Stimulated activated naive CD4-positive, alpha-beta T cell treated with Interleukin-2 at 50 U/mL for 16 hours (primary cell): ENCODE data around the gene CYLD.

Source experiments
- DNase-seq: peaks from one replicate; lab custom pipeline; 2025; lab: John Stamatoyannopoulos, UW

The CYLD gene

DNA sequence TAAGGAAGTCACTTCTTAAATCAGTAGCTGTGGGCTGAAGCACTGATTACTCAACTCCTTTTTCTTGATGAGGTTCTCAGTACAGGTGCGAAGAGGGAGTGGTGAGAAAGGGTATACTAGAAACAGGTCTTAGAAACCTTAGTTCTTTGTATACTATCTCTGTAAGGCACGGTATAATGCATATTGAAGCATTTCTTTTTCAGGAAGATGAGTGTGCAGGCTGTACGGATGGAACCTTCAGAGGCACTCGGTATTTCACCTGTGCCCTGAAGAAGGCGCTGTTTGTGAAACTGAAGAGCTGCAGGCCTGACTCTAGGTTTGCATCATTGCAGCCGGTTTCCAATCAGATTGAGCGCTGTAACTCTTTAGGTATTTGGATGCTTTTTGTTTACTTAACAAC lies 39.2 kb downstream of the CYLD start:
- DNase-seq: no peak

DNA sequence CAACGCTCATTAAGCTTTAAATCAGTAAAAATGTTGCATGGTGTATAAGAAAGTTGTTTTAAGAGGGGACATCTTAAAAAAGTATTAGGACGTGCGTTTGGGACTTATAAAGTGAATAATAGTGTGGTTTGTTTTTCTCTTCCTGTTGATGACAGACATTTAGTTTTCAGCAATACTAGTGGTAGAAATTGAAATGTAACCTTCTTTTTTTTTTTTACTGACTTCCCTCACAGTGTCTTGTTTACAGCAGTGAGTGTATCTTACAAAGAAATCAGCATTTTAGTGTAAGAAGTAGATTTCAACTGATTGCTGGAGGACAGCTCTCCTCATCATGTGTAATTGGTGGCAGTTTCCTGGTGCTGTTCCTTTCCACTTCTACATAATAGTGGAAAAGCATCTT lies 39.6 kb downstream of the CYLD start:
- DNase-seq: no peak

DNA sequence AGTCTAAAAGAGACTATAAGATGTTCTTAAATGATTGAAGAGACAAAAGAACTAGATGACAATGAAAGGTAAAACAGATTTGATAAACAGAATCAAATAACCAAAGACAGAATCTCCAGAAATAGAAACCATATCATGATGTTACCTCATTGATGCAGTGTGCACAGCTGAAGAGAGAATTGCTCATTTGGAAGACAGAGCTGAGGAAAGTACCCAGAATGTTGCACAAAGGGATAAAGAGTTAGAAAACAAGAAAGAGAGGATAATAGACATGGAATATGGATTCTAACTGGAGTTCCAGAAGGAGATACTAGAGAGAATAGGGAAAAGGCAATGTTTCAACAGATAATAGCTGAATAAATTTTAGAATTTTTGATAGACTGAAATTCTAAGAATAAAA lies 47.9 kb downstream of the CYLD start:
- no peak for DNase-seq

DNA sequence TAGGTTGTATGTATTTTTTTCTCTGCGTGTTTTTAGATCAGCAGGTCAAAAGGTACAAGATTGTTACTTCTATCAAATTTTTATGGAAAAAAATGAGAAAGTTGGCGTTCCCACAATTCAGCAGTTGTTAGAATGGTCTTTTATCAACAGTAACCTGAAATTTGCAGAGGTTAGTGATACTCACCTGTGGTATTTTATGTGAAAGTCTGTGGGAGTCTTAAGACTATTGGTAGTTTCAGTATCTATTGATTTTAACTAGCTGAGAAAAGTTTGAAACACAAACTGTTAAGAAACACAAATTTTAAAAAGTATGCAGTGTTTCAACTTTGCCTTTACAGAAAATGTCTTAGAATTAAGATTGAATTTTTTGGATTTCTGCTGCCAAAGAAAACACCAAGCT lies 49.6 kb downstream of the CYLD start:
- DNase-seq: no peak

DNA sequence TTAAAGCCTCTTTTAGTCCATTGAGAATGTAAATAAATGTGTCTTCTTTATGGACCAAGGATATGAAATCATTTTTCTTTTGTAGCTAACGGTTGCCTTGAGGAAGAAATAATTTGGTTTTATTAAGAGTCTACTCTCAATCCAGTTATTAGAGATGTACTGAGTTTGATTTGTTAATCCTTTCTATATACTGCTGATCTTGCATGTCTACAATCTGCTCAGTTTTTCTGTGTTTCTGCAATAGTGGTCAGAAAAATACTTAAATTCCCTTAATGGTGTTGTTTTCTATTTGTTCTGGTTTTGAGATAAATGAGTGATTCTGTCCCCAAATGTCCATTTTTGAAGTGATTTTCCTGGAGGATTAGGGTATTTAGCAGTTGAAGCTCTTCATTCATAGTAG lies 54.9 kb downstream of the CYLD start:
- no peak for DNase-seq

DNA sequence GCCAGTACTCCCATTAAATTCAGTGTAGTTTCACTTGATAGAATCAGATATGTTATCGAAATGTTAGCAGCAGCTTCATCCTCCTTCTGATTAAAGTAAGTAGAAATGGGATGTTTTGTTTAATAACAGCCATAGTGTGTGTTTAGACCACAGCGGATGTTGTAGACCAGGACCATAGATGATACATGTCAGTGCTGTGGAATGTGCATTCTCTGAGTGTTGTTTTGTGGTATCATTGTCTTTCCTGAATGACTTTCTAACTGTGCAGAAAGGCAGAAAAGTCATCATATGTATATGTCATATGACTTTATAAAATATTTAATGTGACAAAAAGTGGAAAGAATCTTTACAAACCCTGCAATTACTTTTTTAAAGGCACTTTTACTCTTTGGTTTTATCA lies 55.6 kb downstream of the CYLD start:
- no peak for DNase-seq

DNA sequence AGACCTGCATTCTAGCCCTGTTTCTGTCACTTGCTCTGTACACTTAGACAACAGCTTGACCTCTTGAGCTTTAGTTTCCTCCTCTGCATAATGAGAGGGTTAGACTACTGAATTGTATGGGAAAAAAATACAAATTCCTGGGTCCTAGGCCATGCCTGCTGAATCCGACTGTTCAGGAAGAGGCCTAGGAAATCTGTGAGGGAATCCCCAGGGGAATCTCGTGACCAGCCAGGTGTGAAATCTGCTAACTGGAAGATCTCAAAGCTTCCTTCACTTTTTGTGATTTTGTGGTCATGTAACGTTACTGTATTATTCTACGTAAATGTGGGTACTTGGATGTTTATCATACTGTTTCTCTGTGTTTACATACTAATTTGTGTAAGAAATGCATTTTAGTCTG lies 58.2 kb downstream of the CYLD start:
- DNase-seq: no peak

DNA sequence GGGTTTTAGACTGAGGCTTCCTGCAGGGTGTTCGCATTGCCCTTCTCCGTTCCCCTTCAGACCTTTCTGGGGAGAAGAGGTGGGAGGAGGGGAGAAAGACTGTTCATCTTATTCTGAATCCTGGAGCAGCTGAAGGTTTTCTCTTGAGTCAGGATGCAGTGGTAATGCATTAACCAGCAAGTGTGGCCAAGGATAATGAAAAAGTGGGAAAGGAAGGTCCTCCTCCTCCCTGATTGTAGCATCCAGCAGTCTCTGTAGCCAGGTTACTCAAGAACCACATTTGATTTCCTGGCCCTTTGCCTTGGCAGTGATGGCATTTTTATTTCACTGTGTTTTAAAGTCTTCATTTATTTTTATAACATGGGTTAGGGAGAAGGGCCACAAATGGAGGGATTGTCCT lies 59.1 kb downstream of the CYLD start:
- DNase-seq: no peak

DNA sequence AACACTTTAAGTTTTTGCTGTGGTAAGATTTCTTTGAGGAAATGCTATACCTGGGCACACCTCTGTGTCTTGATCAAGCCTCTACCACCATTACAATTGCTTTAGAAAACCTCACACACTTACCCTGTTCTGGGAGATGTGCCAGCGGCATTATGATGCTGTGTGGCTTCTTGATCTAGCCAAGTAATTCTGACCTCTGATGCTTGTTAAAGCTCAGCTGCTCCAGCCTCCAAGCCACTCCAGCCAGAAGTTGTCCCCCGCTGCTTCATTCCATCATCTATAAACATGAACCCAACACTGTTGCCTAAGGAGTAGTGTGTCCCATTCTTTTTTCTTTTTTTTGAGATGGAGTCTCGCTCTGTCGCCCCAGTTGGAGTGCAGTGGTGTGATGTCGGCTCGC lies 60.1 kb downstream of the CYLD start:
- no peak for DNase-seq

DNA sequence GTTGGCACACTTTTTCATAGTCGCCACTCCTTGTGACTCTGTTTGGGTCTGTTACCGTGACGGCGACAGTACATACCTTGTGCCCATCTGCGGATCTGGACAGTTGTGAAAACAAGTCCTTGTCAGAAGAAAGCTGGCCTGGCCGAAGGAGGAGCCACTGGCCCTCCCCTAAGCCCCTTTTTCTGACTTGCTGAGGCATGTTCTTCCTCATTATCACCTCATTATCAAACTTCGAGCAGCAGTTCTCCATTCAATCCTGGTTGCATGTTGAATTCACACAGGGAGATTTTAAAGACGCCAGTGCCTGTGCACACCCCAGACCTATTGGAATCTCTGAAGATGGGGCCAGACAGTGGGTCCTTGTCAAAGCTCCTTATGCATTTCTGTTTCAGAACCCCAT lies 61.1 kb downstream of the CYLD start:
- DNase-seq: no peak

DNA sequence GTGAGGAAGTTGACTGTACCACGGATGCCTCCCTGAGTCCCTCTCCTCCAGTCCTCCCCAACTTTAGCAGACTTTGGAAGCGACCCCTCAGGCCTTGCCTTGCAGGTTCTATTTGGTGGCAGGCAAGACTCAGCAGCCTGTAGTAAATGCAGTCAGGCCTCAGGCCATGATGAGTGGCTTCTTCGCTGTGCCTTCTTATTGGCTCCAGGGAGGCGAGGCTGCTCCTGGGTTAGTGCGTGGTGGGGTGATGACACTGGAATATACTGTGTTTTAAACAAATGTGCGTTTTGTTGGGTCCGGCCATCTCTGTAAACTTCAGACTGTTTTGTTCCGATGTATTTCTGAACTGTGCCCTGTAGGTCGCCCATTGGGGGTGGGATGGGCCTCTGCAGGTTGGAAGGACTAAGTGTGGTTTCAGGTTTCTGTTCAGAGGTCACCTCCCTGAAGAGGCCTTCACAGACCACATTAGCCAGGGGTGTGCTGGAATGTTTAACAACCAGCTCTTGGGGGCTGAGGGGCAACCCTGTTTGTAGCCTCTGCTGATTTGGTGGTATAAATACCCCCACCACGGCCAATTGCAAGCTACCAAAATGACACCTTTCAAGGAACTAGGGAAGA lies 62.5 kb downstream of the CYLD start:
- DNase-seq: no peak

DNA sequence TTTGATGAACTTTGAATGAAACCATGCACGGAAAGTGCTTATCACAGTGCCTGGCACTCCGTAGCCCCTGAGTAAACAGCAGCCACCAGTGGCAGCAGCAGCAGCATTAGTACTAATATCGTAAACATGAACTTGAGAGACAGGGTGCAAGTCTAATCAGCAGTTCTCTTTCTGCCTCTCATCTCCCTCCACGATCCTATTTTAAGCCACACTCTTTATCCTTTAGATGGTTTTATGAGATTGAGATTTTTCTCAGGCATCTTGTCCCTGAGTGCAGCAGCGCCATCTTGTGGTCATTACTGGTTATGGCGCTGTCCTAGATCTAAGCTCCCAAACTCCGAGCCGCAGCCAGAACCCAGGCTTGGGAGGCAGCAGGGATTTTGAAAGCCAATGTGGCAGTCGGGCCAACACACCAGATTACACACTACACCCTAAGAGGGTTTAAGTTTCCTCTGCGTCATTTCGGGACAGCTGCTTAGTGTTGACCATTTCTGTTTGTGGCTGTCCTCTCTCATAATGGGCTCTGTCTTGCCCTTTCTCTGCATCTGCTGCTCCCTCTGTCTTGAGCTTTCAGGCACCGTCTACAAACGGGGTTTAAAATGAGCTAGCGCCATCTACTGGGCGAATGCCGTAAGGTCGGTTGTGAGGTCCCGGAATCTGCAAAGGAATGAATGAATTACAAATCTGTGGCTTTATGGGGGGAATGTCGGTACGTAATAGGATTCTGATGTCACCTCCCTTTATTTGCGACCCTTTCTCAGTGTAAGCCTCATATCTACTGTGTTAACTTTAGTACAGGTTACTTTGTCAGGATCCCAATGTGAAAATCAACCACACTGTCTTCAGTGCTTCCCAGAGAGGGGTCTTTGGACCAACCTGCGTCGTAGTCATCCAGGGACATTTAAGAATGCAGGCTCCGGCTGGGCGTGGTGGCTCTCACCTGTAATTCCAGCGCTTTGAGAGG lies 64.5 kb downstream of the CYLD start:
- DNase-seq: peak; percentile 77

DNA sequence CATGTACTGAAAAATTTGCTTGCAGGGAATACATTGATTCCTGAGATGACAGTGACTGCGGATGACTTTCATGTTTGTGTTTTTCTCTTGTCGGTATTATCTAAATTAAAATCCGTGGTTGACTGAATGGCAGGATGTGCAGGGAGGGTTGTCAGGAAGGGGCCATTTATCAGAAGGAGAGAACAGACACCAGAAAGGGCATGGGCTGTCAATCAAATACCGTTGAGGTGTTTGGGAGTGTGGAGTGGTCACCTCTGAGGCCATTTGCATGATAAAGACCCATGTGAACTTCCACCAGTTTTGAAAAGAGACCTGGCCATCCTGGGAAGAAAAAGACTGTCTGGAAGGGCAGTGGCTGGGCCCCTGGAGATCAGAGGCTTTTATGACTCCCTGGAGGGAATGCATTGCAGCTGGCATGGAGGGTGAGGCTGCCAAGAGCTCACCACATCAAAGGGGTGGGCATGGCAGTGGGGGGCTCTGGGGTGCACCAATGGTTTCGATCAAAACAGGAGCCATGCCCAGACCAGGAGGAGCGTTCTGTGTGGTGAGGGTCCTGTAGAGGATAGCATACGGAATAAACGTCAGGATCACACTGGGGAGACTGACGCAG lies 67.1 kb downstream of the CYLD start:
- no peak for DNase-seq

DNA sequence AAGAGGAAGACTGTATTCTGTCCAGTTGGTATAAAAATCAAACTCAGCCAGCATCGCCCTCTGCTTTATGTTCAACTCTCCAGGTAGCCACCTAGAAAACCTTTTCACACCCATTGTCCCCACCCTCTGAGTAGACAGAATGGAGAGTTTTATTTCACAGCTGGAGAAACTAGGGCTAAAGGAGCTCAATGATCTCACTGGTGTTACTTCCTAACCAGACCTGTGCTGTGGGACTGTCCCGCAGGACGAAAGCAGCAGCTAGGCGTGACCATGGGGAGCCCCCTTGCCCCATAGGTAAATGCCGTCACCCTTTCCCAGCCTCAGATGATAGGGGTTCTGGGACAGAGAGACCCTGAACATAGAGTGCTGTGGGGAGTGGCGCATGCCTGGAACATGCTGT lies 67.7 kb downstream of the CYLD start:
- no peak for DNase-seq

DNA sequence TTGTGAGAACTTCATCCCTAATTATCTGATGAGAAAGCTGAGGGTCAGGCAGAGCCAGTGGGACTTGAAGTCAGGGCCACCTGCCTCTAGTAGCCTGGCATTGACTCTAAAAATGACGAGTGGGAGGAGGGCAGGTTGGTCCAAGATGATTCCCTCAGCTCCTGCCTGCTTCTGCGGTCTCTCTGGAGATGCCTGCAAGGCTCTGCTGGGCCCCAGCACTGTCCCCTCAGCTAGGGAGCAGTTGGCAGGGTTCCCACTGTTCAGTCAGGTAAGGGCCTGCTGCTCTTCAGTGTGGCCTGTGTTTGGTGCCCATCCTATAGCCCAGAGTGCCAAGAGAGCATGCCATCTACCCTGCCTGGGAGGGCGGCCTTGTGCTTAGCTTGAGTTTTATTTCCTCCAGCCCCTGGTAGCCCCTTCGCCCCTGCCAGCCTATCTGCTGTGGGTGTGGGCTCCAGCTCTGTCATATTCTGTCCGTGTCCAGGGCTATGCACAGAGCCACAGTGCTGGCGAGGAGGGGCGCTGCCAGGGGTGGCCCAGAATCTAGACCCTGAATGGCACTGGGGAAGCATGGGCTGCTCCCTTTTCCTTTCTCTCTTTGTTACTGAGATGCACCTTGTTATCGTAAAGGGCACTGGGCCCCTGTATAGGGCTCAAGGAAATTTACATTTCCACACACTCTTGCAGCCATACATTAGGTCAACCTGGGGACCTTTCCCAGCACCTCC lies 68.5 kb downstream of the CYLD start:
- DNase-seq: no peak

DNA sequence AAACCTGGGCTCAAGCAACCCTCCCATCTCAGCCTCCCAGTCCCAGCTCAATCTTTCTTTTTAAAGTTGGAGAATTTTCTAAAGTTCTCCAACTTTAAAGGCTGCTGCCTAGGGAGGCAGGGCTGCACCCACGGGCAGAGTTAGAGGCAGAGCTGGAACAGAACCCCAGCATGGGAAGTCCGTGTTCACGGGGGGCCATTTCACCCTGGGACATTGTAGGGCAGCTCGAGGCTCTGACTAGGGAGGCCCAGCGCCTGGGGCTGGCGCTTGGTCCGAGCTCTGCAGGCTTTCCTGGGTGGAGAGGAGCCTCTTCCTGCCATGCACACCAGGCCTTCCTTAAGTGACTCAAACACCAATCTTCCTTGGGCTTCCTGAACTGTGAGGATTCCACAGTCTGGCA lies 70.2 kb downstream of the CYLD start:
- DNase-seq: no peak

DNA sequence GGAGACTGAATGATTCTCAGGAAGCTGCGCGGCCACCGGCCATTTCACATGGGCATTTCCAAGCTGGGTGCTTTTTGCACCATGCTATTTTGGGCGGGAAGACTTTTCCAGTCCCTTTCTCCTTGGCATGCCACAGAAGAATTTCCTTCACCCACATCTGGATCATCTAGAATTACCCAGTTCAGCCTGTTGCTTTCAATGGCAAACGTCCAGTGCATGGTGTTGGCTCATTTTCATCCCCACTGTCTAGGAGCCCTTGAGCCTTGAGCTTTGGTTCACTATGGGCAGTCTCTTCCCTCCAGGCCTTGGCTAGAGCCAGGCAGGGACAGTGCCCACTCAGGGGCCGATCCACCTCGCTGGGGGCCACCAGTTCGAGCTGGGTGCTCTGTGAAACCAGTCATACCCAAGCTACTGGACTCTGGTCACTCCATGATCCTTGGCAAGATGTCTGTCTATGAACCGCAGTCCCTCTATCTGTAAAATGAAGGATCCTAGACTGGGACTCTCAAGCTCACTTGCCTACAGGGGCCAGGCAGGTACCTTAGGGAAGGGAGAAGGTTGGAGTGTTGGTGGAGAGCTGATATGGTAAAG lies 71.1 kb downstream of the CYLD start:
- no peak for DNase-seq

DNA sequence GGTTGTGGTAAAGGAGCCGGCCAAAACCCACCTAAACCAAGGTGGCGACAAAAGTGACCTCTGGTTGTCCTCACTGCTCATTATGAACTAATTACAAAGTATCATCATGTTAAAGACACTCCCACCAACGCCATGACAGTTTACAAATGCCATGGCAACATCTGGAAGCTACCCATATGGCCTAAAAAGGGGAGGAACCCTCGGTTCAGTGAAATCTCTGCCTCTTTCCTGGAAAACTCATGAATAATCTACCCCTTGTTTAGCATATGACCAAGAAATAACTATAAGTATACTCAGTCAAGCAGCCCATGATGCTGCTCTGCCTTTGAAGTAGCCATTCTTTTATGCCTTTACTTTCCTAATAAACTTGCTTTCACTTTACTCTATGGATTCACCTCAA lies 72.2 kb downstream of the CYLD start:
- DNase-seq: no peak

DNA sequence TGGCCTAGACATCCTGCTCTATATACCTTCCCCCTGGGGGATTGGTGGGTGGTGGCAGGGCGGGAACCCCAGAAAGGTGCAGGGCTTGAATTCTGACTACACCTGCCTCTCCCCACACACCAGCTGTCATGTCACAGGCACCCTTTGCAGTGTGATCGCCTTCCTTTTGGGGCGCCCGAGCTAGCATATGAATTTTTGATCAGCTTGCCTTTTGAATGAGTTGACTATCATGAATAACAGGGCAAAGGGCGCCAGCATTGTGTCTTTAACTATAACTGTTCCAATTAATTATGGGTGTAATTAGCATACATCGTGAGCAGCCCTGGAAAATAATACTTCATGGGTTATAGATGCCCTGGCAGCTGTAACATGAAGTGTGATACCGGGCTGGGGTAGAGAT lies 72.7 kb downstream of the CYLD start:
- DNase-seq: no peak

DNA sequence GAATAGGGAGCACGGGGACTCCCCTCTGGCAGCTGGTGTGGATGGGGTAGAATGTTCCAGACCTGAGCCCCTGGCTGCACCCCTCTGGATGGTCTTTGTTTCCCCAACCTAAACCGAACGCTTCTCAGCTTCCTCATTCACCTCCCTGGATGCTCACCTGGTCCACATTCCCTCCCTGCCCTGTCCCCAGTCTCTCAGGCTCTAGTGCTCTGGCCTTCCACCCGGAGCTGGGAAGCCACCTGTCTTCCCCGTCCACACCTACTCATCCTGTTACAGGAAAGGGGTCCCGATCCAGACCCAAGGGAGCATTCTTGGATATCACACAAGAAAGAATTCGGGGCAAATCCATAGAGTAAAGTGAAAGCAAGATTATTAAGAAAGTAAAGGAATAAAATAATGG lies 73.5 kb downstream of the CYLD start:
- DNase-seq: no peak

DNA sequence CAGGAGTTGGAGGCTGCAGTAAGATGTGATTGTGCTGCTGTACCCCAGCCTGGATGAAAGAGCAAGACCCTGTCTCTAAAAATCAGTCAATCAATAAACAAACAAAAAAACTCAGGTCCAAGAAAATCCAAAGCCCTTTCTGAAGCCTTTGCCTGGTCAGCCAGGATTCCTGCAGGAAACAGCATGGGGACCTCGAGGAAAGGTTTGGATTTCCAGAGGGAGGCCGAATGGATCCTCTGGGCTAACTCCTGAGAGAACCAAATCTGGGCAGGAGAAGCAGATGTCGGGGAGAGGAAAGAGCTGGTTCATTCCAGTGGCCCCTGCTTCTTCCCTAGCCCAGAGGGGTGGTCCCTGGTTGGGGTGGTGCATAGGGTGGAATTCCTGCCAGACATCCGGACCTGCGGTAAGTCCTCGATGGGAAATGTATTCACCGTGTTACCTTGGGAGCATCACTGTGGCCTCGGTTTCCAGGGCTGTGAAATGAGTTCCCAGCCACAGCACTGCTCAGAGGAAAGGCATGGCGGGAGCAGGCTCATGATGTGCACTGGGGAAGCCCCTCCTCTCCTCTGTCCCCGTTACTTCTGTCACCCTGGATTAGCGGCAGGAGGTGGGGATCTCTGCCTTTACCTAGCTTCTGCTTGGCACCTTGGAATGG lies 75.1 kb downstream of the CYLD start:
- no peak for DNase-seq

DNA sequence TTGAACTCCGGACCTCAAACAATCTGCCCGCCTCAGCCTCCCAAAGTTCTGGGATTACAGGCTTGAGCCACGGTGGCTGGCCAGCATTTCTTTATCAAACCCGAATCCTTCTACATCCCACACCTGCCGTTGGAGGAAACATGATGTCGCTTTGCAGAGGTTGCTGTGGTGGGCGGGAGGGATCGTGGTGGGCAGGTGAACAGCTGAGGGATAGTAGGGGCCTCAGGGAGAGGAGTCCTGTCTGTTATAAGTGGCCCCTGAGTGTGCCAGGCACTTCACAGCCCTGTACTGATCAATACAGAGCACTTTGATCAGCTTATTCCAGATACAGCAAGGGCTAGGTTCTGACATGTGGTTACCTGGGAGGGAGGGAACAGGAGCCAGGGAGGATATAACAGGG lies 76.5 kb downstream of the CYLD start:
- no peak for DNase-seq
